Dendritic cell treated with granulocyte-macrophage colony-stimulating factor and Interleukin-4, amounts not matched to agents 40 ng/mL and 50 ng/mL, for 4 days (primary cell): ENCODE measurements around the gene MAPKAPK3.
"Not testable (repeated sequence)": the region's sequence is repeated elsewhere in the genome, so short reads cannot be mapped to it uniquely, and the experiment has no call there.

Experiments
- H3K27ac Mint-ChIP-seq: one replicate; pipeline ENCODE4 v1.8.0; 2022; ENCODE audit warnings: mild to moderate bottlenecking, mixed read lengths
- H3K27me3 Mint-ChIP-seq: one replicate; pipeline ENCODE4 v1.8.0; 2022; ENCODE audit warnings: mild to moderate bottlenecking, mixed read lengths
- H3K36me3 Mint-ChIP-seq: one replicate; pipeline ENCODE4 v1.8.0; 2022; ENCODE audit warnings: low read depth, mixed read lengths
- H3K4me1 Mint-ChIP-seq: one replicate; pipeline ENCODE4 v1.8.0; 2022; ENCODE audit warnings: low read depth, mixed read lengths
- H3K4me3 Mint-ChIP-seq: one replicate; pipeline ENCODE4 v1.8.0; 2022; ENCODE audit warnings: mild to moderate bottlenecking, moderate library complexity, mixed read lengths
- H3K9me3 Mint-ChIP-seq: one replicate; pipeline ENCODE4 v1.8.0; 2022; ENCODE audit warnings: mixed read lengths
- intact Hi-C: fragments of 100-400 bp; cut with micrococcal nuclease; formaldehyde crosslinking; loops from one replicate; pipeline ENCODE4 v1.15.0; 2022

Gene MAPKAPK3

GRCh38 chr3:50671331-50671730 lies 54.4 kb downstream of the MAPKAPK3 start:
- Mint-ChIP-seq H3K27me3 (peaks cover 60% of the 10 kb centered on the region), H3K36me3 (no peaks in the 10 kb centered on the region), H3K4me1 (peaks cover 18% of the 10 kb centered on the region), H3K9me3 (no peaks in the 10 kb centered on the region), H3K4me3 (no peak overlapping the region), H3K27ac (no peak overlapping the region)
- intact Hi-C loops: no loop called here

GRCh38 chr3:50672656-50673055 lies 55.7 kb downstream of the MAPKAPK3 start:
- Mint-ChIP-seq H3K36me3 (no peaks in the 10 kb centered on the region), H3K27me3 (peaks cover 68% of the 10 kb centered on the region), H3K4me1 (peaks cover 9% of the 10 kb centered on the region), H3K9me3 (no peaks in the 10 kb centered on the region), H3K27ac (no peak overlapping the region), H3K4me3 (no peak overlapping the region)
- intact Hi-C loops: no loop called here

GRCh38 chr3:50673931-50674330 lies 57.0 kb downstream of the MAPKAPK3 start:
- Mint-ChIP-seq H3K4me1 (peaks cover 9% of the 10 kb centered on the region), H3K27me3 (peaks cover 70% of the 10 kb centered on the region), H3K27ac (no peak overlapping the region), H3K9me3 (no peaks in the 10 kb centered on the region), H3K4me3 (peak overlapping the region; percentile 20), H3K36me3 (no peaks in the 10 kb centered on the region)
- intact Hi-C loops: no loop called here

GRCh38 chr3:50674349-50675178 lies 57.6 kb downstream of the MAPKAPK3 start, which contains the start of gene DOCK3:
Gene DOCK3 (plus strand): TSS chr3:50674927. CDS start chr3:50675264, 337 bp downstream.
- Mint-ChIP-seq H3K36me3 (no peaks in the 10 kb centered on the region), H3K4me1 (peaks cover 9% of the 10 kb centered on the region), H3K27ac (no peak within 1 kb of the TSS), H3K9me3 (no peaks in the 10 kb centered on the region), H3K27me3 (peaks cover 72% of the 10 kb centered on the region), H3K4me3 (peak within 1 kb of the TSS; percentile 23)
- intact Hi-C loops: no loop called here

GRCh38 chr3:50675179-50676030 lies 58.5 kb downstream of the MAPKAPK3 start:
- Mint-ChIP-seq H3K27me3 (peaks cover 74% of the 10 kb centered on the region), H3K27ac (no peak overlapping the region), H3K36me3 (no peaks in the 10 kb centered on the region), H3K9me3 (no peaks in the 10 kb centered on the region), H3K4me3 (peak overlapping the region; percentile 23), H3K4me1 (peaks cover 9% of the 10 kb centered on the region)
- intact Hi-C loops: no loop called here

- Mint-ChIP-seq H3K4me3 (no peak overlapping the region), H3K4me1 (peaks cover 9% of the 10 kb centered on the region), H3K27ac (no peak overlapping the region), H3K36me3 (no peaks in the 10 kb centered on the region), H3K27me3 (peaks cover 70% of the 10 kb centered on the region), H3K9me3 (no peaks in the 10 kb centered on the region)
- intact Hi-C loops: no loop called here
Measured at GRCh38 chr3:50676031-50676705, 59.2 kb downstream of the MAPKAPK3 start.

GRCh38 chr3:50687127-50687751 lies 70.3 kb downstream of the MAPKAPK3 start:
- Mint-ChIP-seq H3K9me3 (peaks cover 10% of the 10 kb centered on the region), H3K27me3 (peaks cover 7% of the 10 kb centered on the region), H3K4me1 (no peaks in the 10 kb centered on the region), H3K36me3 (no peaks in the 10 kb centered on the region), H3K27ac (no peak overlapping the region), H3K4me3 (no peak overlapping the region)
- intact Hi-C loops: no loop called here

- intact Hi-C loops: no loop called here
- H3K36me3 Mint-ChIP-seq: no peaks in the 10 kb centered on the region
- no peak overlapping the region for H3K27ac Mint-ChIP-seq
- peaks cover 10% of the 10 kb centered on the region for H3K9me3 Mint-ChIP-seq
- H3K4me1 Mint-ChIP-seq: no peaks in the 10 kb centered on the region
- H3K4me3 Mint-ChIP-seq: no peak overlapping the region
- H3K27me3 Mint-ChIP-seq: peaks cover 9% of the 10 kb centered on the region
Measured at GRCh38 chr3:50687916-50688315, 71.0 kb downstream of the MAPKAPK3 start.

DNA sequence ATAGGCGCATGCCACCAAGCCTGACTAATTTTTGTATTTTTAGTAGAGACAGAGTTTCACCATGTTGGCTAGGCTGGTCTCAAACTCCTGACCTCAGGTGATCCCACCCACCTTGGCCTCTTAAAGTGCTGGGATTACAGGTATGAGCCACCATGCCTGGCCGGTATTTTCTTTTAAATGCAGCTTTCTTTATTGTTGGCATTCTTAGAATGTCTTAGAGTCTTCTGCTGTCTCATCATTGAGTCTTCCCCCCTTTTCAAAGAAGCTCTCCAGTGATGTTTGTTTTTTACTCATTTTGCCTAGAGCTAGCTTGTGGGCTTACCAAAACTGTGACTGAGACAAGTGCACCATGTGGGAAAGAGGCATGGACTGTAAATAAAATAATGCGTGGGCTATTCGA lies 71.7 kb downstream of the MAPKAPK3 start:
- intact Hi-C loops: not testable (repeated sequence)

DNA sequence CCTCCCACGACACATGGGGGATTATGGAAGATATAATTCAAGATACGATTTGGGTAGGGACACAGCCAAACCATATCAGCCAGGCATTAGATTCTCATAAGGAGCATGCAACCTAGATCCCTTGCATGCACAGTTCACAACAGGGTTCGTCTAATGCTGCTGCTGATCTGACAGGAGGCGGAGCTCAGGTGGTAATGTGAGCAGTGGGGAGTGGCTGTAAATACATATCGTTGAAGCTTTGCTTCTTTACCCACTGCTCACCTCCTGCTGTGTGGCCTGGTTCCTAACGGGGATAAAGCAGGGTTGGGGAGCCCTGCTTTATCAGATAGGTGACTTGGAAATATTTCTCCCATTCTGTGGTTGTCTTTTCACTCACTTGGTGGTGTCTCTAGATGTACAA lies 72.6 kb downstream of the MAPKAPK3 start:
- peaks cover 6% of the 10 kb centered on the region for H3K27me3 Mint-ChIP-seq
- no peaks in the 10 kb centered on the region for H3K36me3 Mint-ChIP-seq
- no peak overlapping the region for H3K27ac Mint-ChIP-seq
- no peaks in the 10 kb centered on the region for H3K4me1 Mint-ChIP-seq
- no peak overlapping the region for H3K4me3 Mint-ChIP-seq
- intact Hi-C loops: no loop called here
- peaks cover 10% of the 10 kb centered on the region for H3K9me3 Mint-ChIP-seq

More for the DNA sequence above, 71.7 kb downstream of the MAPKAPK3 start:
- H3K9me3 Mint-ChIP-seq, H3K36me3 Mint-ChIP-seq, H3K27ac Mint-ChIP-seq, H3K4me1 Mint-ChIP-seq, H3K27me3 Mint-ChIP-seq, H3K4me3 Mint-ChIP-seq: not testable (repeated sequence)

DNA sequence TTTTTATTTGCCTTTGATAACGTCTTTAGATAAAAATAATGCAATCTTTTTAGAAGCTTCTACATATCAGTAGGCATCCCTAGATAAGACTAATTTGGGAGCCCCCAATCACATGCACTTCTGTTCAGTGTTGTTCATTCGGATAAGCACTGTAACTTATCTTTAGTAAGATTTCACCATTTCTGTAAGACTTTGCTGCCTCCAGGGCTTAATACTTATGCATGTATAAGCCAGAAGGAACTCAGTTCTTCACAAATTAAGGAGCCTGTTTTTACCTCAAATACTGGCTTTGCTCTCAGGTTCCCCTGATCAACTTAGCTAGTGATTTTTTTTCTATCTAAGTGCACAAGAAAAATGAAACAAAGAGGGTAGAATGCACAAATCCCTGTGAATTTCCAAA lies 78.1 kb downstream of the MAPKAPK3 start:
- H3K36me3 Mint-ChIP-seq: no peaks in the 10 kb centered on the region
- intact Hi-C loops: no loop called here
- peaks cover 18% of the 10 kb centered on the region for H3K9me3 Mint-ChIP-seq
- no peak overlapping the region for H3K4me3 Mint-ChIP-seq
- no peak overlapping the region for H3K27ac Mint-ChIP-seq
- peaks cover 2% of the 10 kb centered on the region for H3K27me3 Mint-ChIP-seq
- no peaks in the 10 kb centered on the region for H3K4me1 Mint-ChIP-seq

DNA sequence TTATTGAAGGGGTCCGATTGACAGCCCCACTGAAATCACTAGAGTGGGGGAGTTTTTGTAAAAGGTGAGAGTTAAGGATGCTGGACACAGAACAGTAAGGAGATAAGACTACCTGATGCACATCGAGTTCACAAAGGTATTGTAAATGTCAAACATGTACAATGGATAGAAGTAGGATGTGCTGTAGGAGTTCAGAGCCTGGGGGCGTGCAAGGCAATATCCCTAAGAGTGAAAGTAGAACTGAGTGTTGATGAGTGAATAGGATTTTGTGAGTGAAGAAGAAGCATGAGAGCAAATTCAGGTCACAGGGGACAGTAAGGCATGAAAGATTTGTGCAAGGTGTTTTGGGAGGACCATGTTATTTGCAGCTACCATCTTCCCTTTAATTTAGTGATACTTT lies 79.3 kb downstream of the MAPKAPK3 start:
- Mint-ChIP-seq H3K4me1 (no peaks in the 10 kb centered on the region), H3K27ac (no peak overlapping the region), H3K27me3 (peaks cover 2% of the 10 kb centered on the region), H3K9me3 (peaks cover 18% of the 10 kb centered on the region), H3K36me3 (no peaks in the 10 kb centered on the region), H3K4me3 (no peak overlapping the region)
- intact Hi-C loops: no loop called here

DNA sequence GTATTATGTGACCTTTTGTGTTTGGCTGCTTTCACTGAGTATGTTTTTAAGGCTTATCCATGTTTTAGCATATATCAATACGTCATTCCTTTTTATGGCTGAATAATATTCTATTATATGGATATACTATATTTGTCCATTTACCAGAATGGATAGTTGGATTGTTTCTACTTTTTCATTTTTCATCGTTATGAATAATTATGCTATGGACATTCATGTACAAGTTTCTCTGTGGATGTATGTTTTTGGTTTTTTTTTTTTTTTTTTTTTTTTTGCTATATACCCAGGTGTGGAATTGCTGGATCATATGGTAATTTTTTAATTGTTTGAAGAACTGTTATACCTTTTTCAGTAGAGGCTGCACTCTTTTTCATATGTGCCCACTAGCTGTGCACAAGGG lies 81.3 kb downstream of the MAPKAPK3 start:
- no peak overlapping the region for H3K27ac Mint-ChIP-seq
- no peaks in the 10 kb centered on the region for H3K36me3 Mint-ChIP-seq
- intact Hi-C loops: no loop called here
- no peaks in the 10 kb centered on the region for H3K27me3 Mint-ChIP-seq
- no peaks in the 10 kb centered on the region for H3K4me1 Mint-ChIP-seq
- no peak overlapping the region for H3K4me3 Mint-ChIP-seq
- peaks cover 30% of the 10 kb centered on the region for H3K9me3 Mint-ChIP-seq
